Posterior cingulate gyrus (tissue), 11 donors: Measurements from ENCODE around the gene CRACR2B.

ENCODE experiments used
- DNase-seq, 10 donors: peaks; one replicate each; pipeline versions ENCODE4 v3.0.0 to v3.0.0-alpha.2; 2020 to 2021; ENCODE audit warnings: mixed read lengths in 3 of 10
- intact Hi-C: fragments of 100-400 bp; cut with DNase I; formaldehyde crosslinking; loops from one replicate; pipeline ENCODE4 v1.15.1; 2023

Gene CRACR2B

DNA sequence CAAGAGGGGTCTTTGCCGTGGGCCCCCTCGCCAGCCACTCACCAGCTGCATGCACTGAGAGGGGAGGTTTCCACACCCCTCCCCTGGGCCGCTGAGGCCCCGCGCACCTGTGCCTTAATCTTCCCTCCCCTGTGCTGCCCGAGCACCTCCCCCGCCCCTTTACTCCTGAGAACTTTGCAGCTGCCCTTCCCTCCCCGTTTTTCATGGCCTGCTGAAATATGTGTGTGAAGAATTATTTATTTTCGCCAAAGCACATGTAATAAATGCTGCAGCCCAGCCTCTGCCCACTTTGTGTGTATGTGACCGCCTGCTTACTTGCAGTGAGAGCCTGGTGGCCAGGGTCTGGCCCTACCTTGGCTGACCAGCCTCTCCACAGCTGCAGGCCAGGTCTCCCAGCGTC lies 2.8 kb upstream of the CRACR2B start:
- intact Hi-C loops, result no loop called here
- no peak for DNase-seq

DNA sequence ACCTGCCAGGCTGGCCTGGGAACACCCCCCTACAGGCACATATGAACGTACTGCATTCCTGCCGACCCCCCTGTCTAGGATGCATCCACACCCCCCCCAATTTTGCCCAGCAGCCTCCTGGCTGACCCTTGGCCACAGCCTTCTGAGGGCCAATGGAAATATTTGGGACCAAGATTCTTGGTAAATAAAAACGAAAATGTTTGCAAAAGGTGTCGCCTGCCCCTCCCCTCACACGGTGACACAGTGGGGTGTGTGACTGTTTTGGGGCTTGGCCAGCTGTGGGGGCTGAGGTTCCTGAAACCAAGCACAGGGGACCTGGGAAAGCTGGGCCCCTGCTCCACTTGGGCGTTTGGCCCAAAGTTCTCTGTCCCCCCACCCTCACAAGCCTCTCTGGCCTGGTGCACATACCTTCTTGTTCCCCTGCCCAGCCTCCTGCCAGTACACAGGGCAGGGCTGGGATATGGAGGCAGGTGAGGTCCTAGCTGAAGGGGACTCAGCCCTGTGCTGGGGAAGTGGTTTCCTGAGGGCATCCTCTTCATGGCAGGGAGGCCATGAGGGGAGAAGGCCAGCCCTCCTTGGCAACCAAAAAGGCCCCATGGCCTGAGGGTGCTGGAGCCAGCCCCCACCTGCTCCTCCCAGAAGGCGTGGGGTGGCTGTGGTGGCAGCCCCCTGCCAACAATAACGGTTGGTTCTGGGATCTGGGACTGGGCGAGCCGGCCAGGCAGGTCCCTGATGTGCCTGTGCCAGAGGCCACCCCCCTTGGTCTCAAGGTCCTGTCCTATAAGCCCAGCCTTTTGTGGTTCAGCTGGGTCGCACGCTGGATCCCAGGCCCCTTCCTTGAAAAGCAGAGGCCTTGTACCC lies 2.1 kb upstream of the CRACR2B start:
- intact Hi-C loops, result no loop called here
- DNase-seq, result no peak

DNA sequence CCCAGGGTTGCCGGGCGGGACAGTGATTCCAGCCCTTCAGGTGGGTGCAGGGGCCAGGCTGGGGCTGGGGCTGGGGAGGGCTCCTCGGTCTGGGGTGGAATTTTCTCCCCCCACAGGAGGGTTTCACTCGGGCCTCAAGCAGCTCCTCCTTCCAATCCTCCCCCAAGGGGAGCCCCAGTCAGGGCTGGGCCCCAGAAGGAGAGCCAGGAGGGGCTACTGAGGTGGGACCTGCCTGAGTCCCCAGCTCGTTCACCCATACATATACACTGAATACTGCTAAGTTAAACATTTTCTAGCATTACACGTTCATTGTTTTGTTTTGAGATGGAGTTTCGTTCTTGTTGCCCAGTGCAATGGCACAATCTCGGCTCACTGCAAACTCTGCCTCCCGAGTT lies 1.5 kb upstream of the CRACR2B start:
- DNase-seq, result no peak

DNA sequence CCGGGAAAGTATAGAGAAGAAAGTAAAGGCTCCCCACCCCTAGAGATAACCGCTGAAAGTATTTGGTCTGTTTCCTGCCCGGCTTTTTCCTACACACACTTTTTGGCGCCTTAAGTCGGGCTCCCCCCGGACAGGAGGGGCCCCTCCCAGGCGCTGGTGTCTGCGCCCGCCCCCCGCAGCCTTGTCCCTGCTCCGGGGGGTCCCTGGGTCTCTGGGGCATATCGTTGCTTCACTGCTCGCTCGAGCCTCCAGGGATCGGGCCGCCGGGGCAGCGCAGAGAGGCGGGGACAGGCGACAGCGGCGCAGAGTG lies 928 bp upstream of the CRACR2B start:
- intact Hi-C loops, result no loop called here
- no peak for DNase-seq

More for the DNA sequence above, 1.5 kb upstream of the CRACR2B start:
- intact Hi-C loops, result no loop called here

DNA sequence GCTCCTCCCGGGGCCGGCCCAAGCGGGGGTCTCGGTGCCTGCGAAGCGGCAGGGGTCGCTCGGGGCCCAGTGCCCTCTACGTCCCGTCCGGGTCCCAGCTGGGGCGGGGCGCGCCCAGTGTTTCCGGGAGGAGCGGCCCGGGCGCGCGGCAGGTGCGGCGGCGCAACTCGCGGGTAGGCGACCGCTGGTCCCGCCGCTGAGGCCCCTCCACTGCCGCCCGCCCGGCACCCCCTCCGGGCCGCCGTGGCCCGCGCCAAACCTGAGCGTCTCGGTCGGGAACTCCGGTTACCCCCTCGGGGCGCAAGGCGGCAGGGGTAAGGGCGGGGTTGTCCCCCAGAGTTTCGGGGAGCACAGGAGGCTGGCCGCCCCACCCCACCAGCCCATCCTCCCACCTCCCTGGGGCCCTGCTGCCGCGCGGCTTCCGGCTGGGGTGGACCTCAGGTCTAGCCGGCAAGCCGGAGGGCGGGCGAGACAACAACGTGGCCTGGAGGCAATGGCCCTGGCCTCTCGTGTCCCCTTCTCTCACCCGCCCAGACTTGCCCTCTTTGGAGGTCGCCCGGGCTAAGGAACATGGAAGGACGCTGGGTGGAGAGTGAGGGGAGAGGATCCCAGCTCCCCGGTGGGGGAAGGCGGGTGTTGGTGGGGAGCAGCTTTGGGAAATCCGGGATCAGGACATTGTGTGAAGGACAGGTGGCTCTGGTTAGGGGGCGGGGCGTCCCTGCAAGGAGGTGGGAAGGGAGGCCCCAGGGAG lies 398 bp upstream of the CRACR2B start:
- intact Hi-C loops, result no loop called here
- DNase-seq, result no peak

DNA sequence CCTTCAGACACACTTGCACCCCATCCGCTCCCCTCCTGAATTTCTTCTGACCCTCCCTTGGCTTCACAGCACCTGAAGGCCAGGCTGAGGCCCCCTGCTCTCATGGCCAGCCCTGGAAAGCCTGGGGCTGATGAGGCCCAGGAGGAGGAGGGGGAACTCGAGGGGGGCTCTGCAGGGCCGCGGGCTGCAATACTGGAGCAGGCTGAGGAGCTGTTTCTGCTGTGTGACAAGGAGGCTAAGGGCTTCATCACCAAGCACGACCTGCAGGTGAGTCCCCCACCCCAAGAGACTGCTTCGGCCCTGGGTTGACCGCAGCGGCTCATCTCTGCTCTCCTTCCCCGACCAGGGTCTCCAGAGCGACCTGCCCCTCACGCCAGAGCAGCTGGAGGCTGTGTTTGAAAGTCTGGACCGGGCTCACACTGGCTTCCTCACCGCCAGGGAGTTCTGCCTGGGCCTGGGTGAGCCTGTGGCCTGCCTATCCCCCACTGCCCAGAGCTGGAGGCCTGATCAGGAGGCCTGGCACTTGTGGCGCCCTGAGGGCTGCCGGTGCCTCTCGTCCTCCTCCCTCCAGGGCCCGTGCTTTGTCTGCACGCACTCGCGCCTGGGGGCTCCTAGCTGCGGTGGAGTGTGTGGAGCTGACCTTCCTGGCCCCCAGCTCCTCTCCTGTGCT lies 922 bp downstream of the CRACR2B start:
- no peak for DNase-seq
- intact Hi-C loops, result no loop called here

DNA sequence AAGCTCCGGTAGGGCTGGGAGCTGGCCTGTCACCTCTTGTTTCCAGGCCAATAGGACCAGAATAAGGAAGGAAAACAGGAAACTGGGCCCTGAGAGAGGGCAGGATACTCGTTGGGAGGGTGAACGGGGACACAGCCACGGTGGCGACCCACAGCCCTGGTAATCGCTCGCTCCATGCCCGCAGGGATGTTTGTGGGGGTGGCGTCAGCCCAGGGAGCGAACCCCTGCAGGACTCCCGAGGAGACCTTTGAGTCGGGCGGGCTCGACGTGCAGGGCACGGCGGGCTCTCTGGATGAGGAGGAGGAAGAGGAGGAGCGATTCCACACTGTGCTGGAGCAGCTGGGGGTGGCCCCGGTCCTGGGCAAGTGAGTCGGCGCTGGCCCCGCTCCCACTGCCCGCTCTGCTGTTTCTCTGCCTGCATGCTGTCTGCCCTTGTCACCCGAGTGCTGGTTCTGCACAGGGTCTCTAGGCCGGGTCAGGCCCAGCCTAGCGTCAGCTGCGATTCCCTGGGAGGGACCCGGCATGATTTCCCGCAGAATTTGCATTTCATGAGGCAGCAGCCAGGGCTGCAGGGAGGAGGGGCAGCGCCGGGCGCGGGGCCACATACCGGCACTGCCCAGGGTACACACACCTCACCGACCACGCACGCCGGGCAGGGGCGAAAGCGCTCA lies 1.6 kb downstream of the CRACR2B start:
- intact Hi-C loops, result no loop called here

DNA sequence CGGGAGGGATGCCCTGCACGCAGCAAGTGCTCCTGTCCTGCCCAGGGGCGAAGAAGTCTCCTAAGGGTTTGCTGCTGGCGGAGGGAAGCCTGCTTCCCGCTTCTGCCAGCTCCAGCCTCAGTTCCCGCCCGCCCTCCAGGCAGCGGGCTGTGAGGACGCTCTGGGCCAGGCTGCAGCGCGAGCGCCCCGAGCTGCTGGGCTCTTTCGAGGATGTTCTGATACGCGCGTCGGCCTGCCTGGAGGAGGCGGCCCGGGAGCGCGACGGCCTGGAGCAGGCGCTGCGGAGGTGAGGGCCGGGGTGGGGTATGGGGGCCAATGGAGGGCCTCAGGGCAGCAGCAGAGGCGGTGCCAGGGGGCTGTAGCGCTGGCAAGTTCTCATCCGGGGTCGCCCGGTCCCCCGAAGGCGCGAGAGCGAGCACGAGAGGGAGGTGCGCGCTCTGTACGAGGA lies 2.2 kb downstream of the CRACR2B start:
- intact Hi-C loops, result no loop called here
- no peak for DNase-seq

More for the DNA sequence above, 1.6 kb downstream of the CRACR2B start:
- no peak for DNase-seq

DNA sequence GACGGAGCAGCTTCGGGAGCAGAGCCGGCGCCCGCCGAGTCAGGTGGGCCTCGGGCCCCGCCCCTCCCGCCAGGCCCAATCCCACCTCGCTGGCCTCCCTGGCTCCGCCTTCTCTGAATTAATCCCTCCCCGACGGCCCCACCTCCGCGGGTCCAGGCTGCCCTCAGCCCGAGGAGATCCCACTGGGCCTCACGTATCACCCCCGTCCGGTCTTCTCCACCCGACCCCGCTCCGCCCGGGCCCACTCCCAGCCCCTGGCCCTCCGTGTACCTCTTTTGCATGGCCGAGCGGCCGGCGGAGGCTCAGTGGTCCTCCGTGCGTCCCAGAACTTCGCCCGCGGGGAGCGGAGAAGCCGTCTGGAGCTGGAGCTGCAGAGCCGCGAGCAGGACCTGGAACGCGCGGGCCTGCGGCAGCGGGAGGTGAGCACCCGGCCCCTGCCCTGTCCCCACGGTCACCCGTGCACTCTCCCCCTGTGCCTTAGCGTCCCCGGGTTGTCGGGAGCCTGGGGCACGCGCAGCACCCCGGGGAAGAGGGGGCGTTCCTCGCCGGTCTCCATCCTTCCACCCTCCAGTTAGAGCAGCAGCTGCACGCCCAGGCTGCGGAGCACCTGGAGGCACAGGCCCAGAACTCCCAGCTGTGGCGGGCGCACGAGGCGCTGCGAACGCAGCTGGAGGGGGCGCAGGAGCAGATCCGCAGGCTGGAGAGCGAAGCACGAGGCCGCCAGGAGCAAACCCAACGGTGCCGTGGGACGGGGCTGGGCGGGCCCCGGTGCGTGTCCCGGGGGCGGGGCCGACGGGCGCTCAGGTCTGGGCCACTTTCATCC lies 2.8 kb downstream of the CRACR2B start:
- intact Hi-C loops, result no loop called here
- DNase-seq, result peak in 1 of 10 donors; percentile 53

DNA sequence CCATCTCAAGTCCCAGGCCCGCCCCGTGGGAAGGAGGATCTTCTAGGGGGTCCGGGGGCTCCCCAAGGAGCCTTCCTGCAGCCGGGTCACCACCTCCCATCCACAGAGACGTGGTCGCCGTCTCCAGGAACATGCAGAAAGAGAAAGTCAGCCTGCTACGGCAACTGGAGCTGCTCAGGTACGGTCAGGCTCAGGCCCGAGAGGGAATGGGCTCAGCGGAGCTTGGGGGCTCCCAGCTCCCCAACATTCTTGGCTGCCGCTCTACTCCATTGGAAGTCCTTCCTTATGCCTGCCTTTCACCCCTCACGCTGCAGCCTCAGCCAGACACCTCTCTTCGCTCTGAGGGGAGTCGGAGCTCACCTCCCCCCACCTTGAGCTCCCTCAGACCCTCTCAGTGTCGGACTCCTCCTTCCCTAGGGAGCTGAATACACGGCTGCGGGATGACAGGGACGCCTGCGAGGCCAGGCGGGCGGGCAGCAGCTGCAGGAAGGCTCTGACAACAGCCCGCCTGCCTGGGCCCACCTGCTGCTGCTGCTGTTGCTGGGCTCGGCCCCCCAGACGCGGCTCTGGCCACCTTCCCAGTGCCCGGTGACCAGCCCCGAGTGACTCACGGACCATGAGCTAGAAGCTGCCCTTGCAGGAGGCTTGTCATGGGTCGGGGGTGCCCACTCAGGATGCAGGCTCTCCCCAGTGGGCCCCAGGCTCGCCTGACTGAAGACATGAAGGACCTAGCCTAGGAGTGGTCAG lies 3.6 kb downstream of the CRACR2B start:
- DNase-seq, result no peak
- intact Hi-C loops, result no loop called here

DNA sequence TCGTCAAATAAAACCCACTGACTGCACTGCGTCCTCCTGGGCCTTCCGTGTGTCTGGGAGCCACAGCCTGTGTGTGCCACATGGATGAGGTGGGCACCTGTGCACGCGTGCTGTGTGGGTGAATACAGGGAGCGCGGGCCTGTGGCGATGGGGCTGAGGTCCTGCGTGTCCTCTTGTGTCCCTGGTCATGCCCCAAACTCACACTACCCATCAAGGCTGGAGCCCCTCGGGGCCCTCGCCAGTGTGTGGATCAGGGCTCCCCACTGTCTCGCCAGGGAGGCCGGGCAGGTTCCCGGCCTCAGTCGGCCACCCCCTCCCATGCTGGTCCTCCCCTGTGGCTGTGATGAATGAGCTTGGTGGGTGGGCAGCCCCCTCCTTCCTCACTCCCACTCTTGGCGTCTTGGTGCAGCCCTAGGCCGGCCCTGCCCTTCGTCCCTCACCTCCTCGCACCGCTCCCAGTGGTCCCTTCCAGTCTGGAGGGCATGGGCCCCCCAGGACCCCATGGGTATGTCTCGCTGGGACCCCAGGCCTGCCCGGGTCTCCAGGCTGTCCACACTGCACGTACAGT lies 4.3 kb downstream of the CRACR2B start:
- intact Hi-C loops, result no loop called here
- no peak for DNase-seq

DNA sequence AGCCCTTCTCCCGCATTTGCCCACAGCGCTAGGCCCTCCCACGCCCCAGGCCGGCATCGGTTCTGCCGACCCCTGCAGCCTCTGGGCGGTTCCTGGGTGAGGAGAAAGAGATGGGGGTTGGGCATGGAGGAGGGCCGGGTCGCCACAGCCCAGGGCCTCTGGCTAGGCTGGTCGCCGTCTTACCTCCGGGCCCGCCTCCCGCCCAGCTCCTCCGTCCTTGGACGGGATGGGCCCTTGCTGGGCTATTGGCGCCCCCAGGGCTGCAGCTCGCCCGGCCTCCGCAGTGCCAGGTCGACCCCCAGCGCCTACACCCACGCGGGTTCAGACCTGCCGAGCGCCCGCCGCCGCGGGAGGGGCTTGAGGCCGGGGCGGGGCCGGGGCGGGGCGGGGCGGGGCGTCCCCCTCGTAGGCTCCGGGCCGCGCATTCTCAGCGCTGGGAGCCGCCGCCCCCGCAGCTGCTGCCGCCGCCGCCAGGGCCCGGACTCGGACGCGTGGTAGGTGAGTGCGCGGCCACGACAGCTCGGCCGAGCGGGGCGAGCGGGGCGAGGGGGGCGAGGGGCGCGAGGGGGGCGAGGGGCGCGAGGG lies 4.9 kb downstream of the CRACR2B start, which contains the start of gene CD151:
Gene CD151 (plus strand): TSS at position 424 of the 585 bp plus-strand sequence. CDS start 3,118 bp downstream, outside the sequence.
- DNase-seq, result no peak

DNA sequence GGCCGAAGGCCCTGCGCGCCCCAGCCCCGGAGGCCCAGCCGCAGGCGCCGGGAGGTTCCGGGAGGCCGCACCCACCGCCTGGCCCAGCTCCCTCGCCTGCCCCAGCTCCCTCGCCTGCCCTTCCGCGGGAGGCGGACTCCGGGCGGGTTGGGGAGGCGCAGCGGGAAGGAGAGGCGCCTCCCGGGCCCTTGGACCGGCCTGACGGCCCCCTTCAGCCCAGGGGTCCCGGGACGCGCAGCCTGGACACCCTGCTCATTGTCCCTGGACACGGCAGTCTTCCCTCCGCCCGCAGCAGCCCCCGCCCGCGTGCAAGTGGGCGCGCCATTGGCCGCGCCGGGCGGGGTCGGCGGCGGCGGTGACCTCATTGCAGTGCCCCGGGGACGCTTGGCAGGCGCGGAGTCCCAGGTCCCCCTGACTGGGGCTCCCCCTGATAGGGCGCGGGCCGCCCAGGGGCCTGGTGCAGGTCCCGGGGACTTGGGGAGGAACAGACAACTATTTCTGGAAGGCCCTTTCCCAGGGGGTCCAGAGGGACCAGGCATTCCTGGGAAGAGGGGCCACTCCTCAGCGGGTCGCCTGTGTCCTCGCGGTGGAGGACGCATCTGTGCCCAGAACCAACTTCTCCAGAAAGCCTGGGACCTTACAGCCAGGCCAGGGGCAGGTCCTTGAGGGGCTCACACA lies 5.5 kb downstream of the CRACR2B start:
- intact Hi-C loops, result no loop called here
- no peak for DNase-seq

More for the DNA sequence above, 4.9 kb downstream of the CRACR2B start, which contains the start of gene CD151:
- intact Hi-C loops, result no loop called here

DNA sequence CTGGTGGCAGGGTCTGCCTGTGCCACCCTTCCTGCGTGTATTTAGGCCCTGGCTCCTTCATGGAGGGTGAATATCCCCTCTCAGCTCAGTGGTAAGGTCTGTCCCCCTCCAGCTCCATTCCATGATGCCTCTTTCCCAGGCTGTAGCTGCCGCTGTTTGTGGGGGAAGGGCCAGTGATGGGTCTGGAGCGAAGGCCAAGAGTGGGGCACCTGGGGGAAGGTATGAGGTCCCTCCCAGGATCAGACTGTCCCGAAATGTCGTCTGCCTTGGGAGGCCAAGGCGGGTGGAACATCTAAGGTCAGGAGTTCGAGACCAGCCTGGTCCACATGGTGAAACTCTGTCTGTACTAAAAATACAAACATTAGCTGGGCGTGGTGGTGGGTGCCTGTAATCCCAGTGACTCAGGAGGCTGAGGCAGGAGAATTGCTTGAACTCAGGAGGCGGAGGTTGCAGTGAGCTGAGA lies 6.2 kb downstream of the CRACR2B start:
- no peak for DNase-seq
- intact Hi-C loops, result no loop called here

DNA sequence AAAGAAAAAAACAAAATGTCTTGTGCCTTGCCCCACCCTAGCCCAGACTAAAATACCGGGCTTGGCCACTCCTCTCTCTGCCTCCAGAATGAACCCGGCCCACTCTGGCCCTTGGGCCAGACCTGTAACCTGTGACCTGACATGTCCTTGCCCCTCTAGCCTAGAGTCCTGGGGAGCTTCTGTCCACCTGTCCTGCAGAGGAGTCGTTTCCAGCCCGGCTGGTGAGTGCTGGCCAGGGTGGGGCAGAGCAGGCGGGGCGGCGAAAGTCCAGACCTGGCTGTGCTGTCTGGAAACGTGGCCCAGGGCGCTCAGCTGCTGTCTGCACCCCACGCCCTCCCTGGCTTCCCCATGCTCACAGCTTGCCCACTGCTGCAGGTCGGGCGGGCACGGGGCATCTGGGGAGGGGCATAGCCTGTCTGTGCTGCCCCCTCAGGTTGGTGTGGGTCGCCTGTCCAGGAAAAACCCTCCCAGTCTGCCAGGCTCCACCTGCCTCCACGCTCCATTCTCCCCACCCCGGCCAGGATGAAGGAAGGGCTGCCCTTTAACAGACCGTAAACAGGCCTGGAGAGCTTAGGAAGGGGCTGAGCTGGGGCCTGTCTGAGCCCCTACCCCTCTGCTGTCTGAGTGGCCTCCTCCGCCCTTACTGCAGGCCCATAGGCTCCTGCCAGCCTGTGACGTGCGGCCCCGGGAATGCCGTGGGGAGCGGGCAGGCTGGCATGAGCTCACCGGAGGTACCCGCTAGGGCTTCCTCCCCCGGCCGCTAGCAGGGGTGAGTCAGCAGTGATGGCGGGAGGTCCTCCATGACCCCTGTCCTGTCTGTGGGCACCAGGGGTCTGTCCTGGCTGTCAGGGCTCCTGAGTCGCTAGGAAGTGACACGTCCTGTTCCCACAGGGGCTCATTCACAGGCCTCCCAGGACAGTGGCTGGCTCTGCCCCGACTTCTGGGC lies 6.9 kb downstream of the CRACR2B start:
- peak in 2 of 10 donors; percentile 65 to 92 for DNase-seq

DNA sequence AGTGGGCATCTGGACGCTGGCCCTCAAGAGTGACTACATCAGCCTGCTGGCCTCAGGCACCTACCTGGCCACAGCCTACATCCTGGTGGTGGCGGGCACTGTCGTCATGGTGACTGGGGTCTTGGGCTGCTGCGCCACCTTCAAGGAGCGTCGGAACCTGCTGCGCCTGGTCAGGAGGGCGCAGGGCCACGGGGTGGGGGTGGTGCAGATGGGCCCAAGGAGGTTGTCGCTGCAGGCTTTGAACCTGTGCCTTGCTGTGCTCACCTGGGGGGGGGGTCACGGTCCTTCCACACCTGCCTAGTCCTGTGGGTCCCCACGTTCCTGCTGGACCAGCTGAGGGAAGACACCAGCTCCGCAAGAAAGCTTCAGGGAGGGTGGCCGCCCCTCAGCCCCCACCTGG lies 8.6 kb downstream of the CRACR2B start:
- no peak for DNase-seq
- intact Hi-C loops, result no loop called here

More for the DNA sequence above, 6.9 kb downstream of the CRACR2B start:
- intact Hi-C loops, result no loop called here
